ENCODE results near the gene GPC5.

GRCh38 chr13:92843549-92843948 is 1445.1 kb downstream of the GPC5 start:
- no peak for TF ChIP-seq CTCF (IDR thresholded peaks at IDR 0.05)
- no peak for TF ChIP-seq REST (IDR thresholded peaks at IDR 0.05; ENCODE audit: insufficient read depth in 1 of 2, low read depth in 2 of 2, low read length in 1 of 2)
- TF ChIP-seq TCF7L2 (IDR thresholded peaks at IDR 0.05; ENCODE audit: low read depth, low read length), result no peak
- no peak for TF ChIP-seq SIN3A (IDR thresholded peaks at IDR 0.05; ENCODE audit: borderline replicate concordance, insufficient read depth, low read depth, low read length)
- no peak for TF ChIP-seq POLR2AphosphoS5 (IDR thresholded peaks at IDR 0.05; ENCODE audit: low read depth, low read length)
